Stimulated activated CD4-positive, alpha-beta T cell treated with anti-CD3 and anti-CD28 coated beads, Interleukin-12 subunit alpha, Interleukin-12 subunit beta, amount 100 ng/mL, for 24 hours (primary cell): ENCODE results near the gene RNF168.
A peak's percentile ranks its signal among the peaks of the same experiment; 100 is the strongest.
"Not testable (repeated sequence)": the region's sequence is repeated elsewhere in the genome, so short reads cannot be mapped to it uniquely, and the experiment has no call there.

Experiments used
- DNase-seq, 2 experiments: peaks; one replicate each; pipeline ENCODE4 v3.0.0-alpha.2; 2020; ENCODE audit warnings: low read depth in 2 of 2

The RNF168 gene

GRCh38 chr3:196517162-196517800 is 13.7 kb upstream of the RNF168 start:
- DNase-seq: no peak

GRCh38 chr3:196514913-196515621 is 11.5 kb upstream of the RNF168 start, which contains the start of gene SMCO1:
SMCO1 (minus strand) TSS chr3:196515346; CDS start chr3:196515209, 137 bp downstream.
- DNase-seq: no peak

GRCh38 chr3:196514350-196514716 is 10.8 kb upstream of the RNF168 start:
- DNase-seq: no peak

- no peak for DNase-seq
Measured at GRCh38 chr3:196513697-196514349, 10.3 kb upstream of the RNF168 start.

- not testable (repeated sequence) for DNase-seq
Measured at GRCh38 chr3:196511646-196512425, 8.3 kb upstream of the RNF168 start.

- not testable (repeated sequence) for DNase-seq
Measured at GRCh38 chr3:196511108-196511507, 7.5 kb upstream of the RNF168 start.

GRCh38 chr3:196506687-196507086 is 3.1 kb upstream of the RNF168 start:
- DNase-seq: no peak

GRCh38 chr3:196504556-196504955 is 988 bp upstream of the RNF168 start:
- no peak for DNase-seq

- not testable (repeated sequence) for DNase-seq
Measured at GRCh38 chr3:196504077-196504398, 470 bp upstream of the RNF168 start.

GRCh38 chr3:196502775-196503195 is 783 bp downstream of the RNF168 start:
- DNase-seq: peak; percentile 17 to 42

GRCh38 chr3:196501316-196502044 is 2.1 kb downstream of the RNF168 start:
- DNase-seq: no peak

- DNase-seq: peak in 1 of 2 experiments; percentile 32
Measured at GRCh38 chr3:196499807-196500524, 3.6 kb downstream of the RNF168 start.

GRCh38 chr3:196499061-196499460 is 4.5 kb downstream of the RNF168 start:
- DNase-seq: no peak

GRCh38 chr3:196498297-196498696 is 5.3 kb downstream of the RNF168 start:
- no peak for DNase-seq

- no peak for DNase-seq
Measured at GRCh38 chr3:196496183-196496582, 7.4 kb downstream of the RNF168 start.

- no peak for DNase-seq
Measured at GRCh38 chr3:196493292-196493691, 10.3 kb downstream of the RNF168 start.

GRCh38 chr3:196492080-196492479 is 11.5 kb downstream of the RNF168 start:
- DNase-seq: no peak

- DNase-seq: no peak
Measured at GRCh38 chr3:196489747-196490146, 13.8 kb downstream of the RNF168 start.

GRCh38 chr3:196486263-196486662 is 17.3 kb downstream of the RNF168 start:
- no peak for DNase-seq

GRCh38 chr3:196477678-196478077 is 25.9 kb downstream of the RNF168 start:
- DNase-seq: no peak

GRCh38 chr3:196472286-196472685 is 31.3 kb downstream of the RNF168 start:
- DNase-seq: no peak
